GM06990 (cell line): ENCODE results near the gene ST14.
"Not testable (repeated sequence)": the region's sequence is repeated elsewhere in the genome, so short reads cannot be mapped to it uniquely, and the experiment has no call there.

Experiments
- DNase-seq: peaks from one replicate; pipeline ENCODE4 v3.0.0-alpha.2; 2011; ENCODE audit not compliant: insufficient read length; ENCODE audit errors: extremely low read depth
- H3K27me3 ChIP-seq: replicated peaks from 2 replicates; pipeline ENCODE4 v1.6.0; 2011; ENCODE audit warnings: low read length; ENCODE audit not compliant: control insufficient read depth, insufficient read depth
- H3K36me3 ChIP-seq: 2 replicates; pipeline ENCODE4 v1.5.1; 2011; ENCODE audit warnings: low read length; ENCODE audit not compliant: control insufficient read depth, insufficient read depth
- H3K4me3 ChIP-seq: replicated peaks from 2 replicates; pipeline ENCODE4 v1.5.1; 2011; ENCODE audit warnings: low read depth, mild to moderate bottlenecking, control low read depth, low read length
- TF ChIP-seq, protein P1 (sequence below): IDR thresholded peaks from 2 replicates; pipeline ENCODE4 v1.5.1; 2011; ENCODE audit warnings: low read length, control low read depth, mild to moderate bottlenecking, inconsistent platforms; ENCODE audit not compliant: insufficient read depth, poor library complexity, severe bottlenecking

Gene ST14

DNA sequence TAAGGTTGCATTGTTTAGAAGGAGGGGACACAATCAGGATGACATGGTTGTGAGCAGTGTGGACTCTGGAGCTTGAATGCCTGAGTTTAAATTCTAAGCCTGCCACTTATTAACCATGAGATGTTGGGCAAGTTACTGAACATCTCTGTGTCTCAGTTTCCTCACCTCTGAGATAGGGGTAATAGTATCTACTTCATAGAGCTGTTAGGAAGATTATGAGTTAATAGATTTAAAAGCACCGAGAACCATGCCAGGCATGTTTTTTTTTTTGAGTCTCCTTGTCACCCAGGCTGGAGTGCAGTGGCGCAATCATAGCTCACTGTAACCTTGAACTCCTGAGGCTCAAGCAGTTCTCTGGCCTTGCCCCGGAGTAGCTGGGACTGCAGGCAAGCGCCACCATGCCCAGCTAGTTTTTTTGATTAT is 33.3 kb downstream of the ST14 start:
- Histone ChIP-seq H3K4me3 (no peak overlapping the region), H3K36me3 (no peaks in the 10 kb centered on the region), H3K27me3 (no peaks in the 10 kb centered on the region; the same call in 1 of the 2 replicates)
- no peak for DNase-seq
- TF ChIP-seq, protein P1, sequence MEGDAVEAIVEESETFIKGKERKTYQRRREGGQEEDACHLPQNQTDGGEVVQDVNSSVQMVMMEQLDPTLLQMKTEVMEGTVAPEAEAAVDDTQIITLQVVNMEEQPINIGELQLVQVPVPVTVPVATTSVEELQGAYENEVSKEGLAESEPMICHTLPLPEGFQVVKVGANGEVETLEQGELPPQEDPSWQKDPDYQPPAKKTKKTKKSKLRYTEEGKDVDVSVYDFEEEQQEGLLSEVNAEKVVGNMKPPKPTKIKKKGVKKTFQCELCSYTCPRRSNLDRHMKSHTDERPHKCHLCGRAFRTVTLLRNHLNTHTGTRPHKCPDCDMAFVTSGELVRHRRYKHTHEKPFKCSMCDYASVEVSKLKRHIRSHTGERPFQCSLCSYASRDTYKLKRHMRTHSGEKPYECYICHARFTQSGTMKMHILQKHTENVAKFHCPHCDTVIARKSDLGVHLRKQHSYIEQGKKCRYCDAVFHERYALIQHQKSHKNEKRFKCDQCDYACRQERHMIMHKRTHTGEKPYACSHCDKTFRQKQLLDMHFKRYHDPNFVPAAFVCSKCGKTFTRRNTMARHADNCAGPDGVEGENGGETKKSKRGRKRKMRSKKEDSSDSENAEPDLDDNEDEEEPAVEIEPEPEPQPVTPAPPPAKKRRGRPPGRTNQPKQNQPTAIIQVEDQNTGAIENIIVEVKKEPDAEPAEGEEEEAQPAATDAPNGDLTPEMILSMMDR = no peak

DNA sequence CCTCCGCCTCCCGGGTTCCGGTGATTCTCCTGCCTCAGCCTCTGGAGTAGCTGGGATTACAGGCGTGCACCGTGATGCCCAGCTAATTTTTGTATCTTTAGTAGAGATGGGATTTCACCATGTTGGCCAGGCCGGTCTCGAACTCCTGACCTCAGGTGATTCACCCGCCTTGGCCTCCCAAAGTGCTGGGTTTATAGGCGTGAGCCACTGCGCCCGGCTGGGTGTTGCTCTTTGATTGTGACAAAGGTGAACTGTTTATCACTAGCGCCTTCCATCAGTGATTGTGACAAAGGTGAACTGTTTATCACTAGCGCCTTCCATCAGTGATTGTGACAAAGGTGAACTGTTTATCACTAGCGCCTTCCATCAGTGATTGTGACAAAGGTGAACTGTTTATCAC is 34.0 kb downstream of the ST14 start:
- H3K4me3 ChIP-seq, DNase-seq, H3K36me3 ChIP-seq, H3K27me3 ChIP-seq: not testable (repeated sequence)

DNA sequence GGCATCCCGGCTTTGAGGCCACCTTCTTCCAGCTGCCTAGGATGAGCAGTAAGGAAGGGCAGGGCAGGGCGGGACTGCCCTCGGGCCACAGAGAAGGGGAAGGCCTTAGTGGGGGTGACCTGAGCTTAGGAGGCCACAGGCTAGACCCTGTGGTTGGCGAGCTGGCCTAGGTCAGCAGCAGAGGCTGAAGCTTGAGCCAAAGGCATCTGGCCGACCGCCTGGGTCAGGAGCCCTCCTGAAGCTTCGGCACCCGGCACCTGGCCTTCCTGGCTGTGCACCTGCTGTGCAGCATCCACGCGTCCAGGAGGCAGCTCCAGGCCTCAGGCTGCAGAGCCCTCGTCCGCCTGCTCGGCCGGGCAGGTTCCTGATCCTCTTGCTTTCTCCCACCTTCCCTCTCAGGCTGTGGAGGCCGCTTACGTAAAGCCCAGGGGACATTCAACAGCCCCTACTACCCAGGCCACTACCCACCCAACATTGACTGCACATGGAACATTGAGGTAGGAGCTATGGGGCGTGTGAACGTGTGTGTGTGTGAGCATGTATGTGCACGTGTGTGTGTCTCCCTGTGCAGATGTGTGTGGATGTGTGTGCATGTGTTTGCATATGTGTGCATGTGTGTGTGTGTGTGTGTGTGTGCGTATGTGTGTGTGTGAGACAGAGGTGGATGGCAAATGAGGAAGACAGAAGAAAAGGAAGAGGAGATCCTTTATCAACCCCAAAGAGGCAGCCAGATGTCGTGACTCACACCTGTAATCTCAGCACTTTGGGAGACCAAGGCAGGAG is 34.9 kb downstream of the ST14 start:
- TF ChIP-seq, protein P1 = no peak
- Histone ChIP-seq H3K36me3 (no peaks in the 10 kb centered on the region), H3K4me3 (no peak overlapping the region), H3K27me3 (no peaks in the 10 kb centered on the region; the same call in 1 of the 2 replicates)
- no peak for DNase-seq

DNA sequence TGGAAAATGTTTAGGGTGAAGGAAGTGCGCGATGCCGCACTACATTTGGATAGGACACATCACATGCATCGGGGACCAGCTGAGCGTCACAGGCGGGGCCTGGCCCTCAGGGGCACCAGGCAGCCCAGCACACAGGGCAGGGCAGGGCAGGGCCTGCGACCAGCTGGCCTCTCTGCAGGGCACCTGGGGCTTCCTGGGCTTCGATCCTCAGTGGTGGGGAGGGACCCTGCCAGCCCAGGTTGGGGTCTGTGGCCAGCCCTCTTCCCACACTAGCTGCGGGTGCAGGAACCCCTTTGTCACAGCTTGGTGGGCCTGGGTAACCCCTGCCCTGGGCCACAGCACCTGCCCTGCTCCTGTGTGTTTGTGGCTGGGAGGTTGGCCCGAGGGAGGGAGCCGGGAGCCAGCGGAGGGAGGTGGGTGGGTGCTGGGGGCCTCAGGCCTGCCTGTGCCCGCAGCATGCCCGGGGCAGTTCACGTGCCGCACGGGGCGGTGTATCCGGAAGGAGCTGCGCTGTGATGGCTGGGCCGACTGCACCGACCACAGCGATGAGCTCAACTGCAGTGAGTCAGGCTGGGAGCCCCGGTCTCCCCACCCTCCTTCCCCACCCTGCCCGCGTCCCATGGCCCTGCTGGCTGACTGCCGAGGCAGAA is 37.9 kb downstream of the ST14 start:
- Histone ChIP-seq H3K36me3 (no peaks in the 10 kb centered on the region), H3K4me3 (no peak overlapping the region), H3K27me3 (no peaks in the 10 kb centered on the region; the same call in 1 of the 2 replicates)
- TF ChIP-seq, protein P1 = no peak
- no peak for DNase-seq

DNA sequence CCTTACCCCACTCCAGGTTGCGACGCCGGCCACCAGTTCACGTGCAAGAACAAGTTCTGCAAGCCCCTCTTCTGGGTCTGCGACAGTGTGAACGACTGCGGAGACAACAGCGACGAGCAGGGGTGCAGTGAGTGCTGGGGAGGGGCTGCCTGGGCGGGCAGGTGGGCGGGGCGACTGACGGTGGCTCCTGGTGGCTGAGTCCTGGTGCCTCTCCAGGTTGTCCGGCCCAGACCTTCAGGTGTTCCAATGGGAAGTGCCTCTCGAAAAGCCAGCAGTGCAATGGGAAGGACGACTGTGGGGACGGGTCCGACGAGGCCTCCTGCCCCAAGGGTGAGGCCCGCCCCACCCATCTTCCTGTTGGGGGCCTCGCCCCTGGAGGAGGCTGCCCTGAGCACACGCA is 38.7 kb downstream of the ST14 start:
- no peaks in the 10 kb centered on the region; the same call in 1 of the 2 replicates for H3K27me3 ChIP-seq
- H3K4me3 ChIP-seq = no peak overlapping the region
- DNase-seq = no peak
- H3K36me3 ChIP-seq = no peaks in the 10 kb centered on the region
- TF ChIP-seq, protein P1 = no peak

DNA sequence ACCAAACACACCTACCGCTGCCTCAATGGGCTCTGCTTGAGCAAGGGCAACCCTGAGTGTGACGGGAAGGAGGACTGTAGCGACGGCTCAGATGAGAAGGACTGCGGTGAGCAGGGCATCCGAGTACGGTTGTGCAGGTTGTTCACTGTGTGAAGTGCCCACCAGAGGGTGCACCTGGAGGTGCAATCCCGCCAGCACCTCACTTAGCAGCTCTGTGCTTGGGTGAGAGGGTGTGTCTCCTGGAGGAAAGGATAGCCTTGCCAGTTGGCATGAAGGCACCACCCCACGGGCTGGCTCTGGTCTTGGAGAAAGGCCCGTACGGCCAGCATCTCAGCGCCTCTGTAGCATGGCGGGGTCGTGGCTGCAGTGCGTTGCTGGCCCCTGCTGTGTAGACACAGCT is 39.4 kb downstream of the ST14 start:
- no peaks in the 10 kb centered on the region; the same call in 1 of the 2 replicates for H3K27me3 ChIP-seq
- H3K4me3 ChIP-seq = no peak overlapping the region
- DNase-seq = no peak
- H3K36me3 ChIP-seq = no peaks in the 10 kb centered on the region
- TF ChIP-seq, protein P1 = no peak
